HG02610 (cell line): ENCODE results near the gene PARD3.
"Not testable (repeated sequence)": the region's sequence is repeated elsewhere in the genome, so short reads cannot be mapped to it uniquely, and the experiment has no call there.

Experiments used
- ATAC-seq: cut with Tn5 transposase; IDR thresholded peaks from one replicate; pipeline ENCODE4 v1.9.1; 2021; ENCODE audit warnings: mild to moderate bottlenecking, moderate library complexity; ENCODE audit not compliant: unreplicated experiment

The PARD3 gene

GRCh38 chr10:34364253-34365037, 450.7 kb downstream of the PARD3 start:
- no peak for ATAC-seq

- no peak for ATAC-seq
Observed at GRCh38 chr10:34360984-34361383, 454.1 kb downstream of the PARD3 start.

GRCh38 chr10:34359435-34359813, 455.7 kb downstream of the PARD3 start:
- no peak for ATAC-seq

GRCh38 chr10:34358729-34359434, 456.2 kb downstream of the PARD3 start:
- no peak for ATAC-seq

GRCh38 chr10:34356463-34356862, 458.6 kb downstream of the PARD3 start:
- no peak for ATAC-seq

GRCh38 chr10:34353530-34353929, 461.6 kb downstream of the PARD3 start:
- not testable (repeated sequence) for ATAC-seq

- not testable (repeated sequence) for ATAC-seq
Observed at GRCh38 chr10:34352599-34353204, 462.4 kb downstream of the PARD3 start.

GRCh38 chr10:34351161-34351560, 463.9 kb downstream of the PARD3 start:
- no peak for ATAC-seq

- ATAC-seq = no peak
Observed at GRCh38 chr10:34348917-34349485, 466.1 kb downstream of the PARD3 start.

- no peak for ATAC-seq
Observed at GRCh38 chr10:34348021-34348420, 467.1 kb downstream of the PARD3 start.

GRCh38 chr10:34347131-34347530, 468.0 kb downstream of the PARD3 start:
- no peak for ATAC-seq

GRCh38 chr10:34346516-34347100, 468.5 kb downstream of the PARD3 start:
- no peak for ATAC-seq

- ATAC-seq = no peak
Observed at GRCh38 chr10:34345383-34345782, 469.7 kb downstream of the PARD3 start.

GRCh38 chr10:34343764-34344163, 471.3 kb downstream of the PARD3 start:
- no peak for ATAC-seq

GRCh38 chr10:34341473-34341872, 473.6 kb downstream of the PARD3 start:
- ATAC-seq = no peak

- ATAC-seq = no peak
Observed at GRCh38 chr10:34340934-34341333, 474.2 kb downstream of the PARD3 start.

- ATAC-seq = no peak
Observed at GRCh38 chr10:34339816-34340553, 475.1 kb downstream of the PARD3 start.

- no peak for ATAC-seq
Observed at GRCh38 chr10:34337917-34338316, 477.2 kb downstream of the PARD3 start.

- ATAC-seq = no peak
Observed at GRCh38 chr10:34335960-34336690, 479.0 kb downstream of the PARD3 start.

GRCh38 chr10:34334908-34335307, 480.2 kb downstream of the PARD3 start:
- ATAC-seq = no peak
